Left hindlimb (tissue), 1 donor: Measurements from ENCODE around the gene TAS2R50.
"Not testable (repeated sequence)": the region's sequence is repeated elsewhere in the genome, so short reads cannot be mapped to it uniquely, and the experiment has no call there.

Source experiments
- DNase-seq: peaks from one replicate; pipeline ENCODE4 v3.0.0-alpha.2; 2018

The TAS2R50 gene, protein sequence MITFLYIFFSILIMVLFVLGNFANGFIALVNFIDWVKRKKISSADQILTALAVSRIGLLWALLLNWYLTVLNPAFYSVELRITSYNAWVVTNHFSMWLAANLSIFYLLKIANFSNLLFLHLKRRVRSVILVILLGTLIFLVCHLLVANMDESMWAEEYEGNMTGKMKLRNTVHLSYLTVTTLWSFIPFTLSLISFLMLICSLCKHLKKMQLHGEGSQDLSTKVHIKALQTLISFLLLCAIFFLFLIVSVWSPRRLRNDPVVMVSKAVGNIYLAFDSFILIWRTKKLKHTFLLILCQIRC

DNA sequence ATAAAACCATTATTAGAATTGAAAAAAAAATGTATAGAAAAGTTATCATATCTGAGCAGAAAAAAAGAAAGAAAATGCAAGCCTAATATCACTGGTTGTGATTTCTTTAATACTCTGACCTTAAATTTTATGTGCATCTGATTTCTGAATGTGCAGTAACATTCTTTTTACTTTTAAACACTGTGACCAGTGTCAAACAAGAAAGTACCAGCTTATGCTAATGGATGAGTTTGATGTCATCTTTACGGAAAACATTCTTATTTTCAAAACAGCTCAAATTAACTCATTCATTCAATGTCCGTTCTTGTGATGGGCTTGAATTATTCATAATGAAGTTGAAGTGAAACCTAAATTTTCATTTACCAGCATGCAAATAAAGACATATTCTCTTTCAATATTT is at the start of gene TAS2R50:
TSS of gene TAS2R50 (minus strand) at position 101 of the 400 bp plus-strand sequence. CDS start at position 49, 52 bp downstream.
- DNase-seq: no peak

DNA sequence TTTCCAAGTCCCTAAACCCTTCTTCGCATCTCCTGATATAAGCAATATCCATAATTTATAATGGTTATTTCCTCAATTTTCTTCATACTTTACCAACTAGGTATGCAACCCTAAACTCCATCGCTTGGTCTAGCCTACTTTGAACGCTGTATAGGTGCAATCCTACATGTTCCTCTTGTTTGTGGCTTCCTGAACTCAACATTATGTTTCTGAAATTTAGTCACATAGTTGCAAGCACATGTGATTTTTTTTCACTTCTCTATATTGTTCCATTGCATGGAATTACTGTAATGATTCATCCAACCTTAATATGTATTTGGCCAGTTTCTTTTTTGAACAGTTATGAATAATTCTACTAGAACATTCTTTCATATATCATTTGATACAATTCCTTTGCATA is 47.2 kb upstream of the TAS2R50 start:
- DNase-seq: not testable (repeated sequence)

DNA sequence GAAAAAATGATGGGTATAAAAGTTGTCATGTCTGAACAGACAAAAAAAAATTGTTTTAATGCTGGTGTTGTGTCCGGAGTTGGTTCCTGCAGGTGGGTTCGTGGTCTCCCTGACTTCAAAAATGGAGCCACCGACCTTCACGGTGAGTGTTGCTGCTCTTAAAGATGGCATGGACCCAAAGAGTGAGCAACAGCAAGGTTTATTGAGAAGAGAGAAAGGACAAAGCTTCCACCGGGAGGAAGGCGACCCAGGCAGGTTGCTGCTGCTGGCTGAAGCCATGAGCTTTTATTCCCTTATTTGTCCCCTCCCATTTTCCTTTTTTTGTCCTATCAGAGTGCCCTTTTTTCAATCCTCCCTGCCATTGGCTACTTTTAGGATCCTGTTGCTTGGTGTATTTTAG is 44.6 kb upstream of the TAS2R50 start, which contains the start of gene TAS2R31:
TSS of gene TAS2R31 (minus strand) at position 101 of the 400 bp plus-strand sequence. CDS start at position 29, 72 bp downstream.
- no peak for DNase-seq

DNA sequence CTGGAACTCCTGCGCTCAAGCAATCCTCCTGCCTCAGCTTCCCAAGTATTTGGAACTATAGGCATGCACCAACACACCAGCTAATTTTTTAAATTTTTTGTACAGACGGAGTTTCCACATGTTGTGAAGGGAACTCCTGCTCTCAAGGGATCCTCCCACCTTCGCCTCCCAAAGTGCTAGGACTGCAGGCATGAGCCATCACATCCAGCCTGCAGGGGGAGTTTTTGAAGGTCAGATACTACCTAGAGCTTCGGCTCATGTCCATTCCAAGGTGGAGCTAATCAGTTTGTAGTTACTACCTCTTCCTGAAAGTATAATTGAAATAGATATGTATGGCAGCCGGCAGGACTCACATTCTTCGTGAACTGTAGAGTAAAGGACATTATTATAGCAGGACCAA is 39.4 kb upstream of the TAS2R50 start:
- DNase-seq: no peak

DNA sequence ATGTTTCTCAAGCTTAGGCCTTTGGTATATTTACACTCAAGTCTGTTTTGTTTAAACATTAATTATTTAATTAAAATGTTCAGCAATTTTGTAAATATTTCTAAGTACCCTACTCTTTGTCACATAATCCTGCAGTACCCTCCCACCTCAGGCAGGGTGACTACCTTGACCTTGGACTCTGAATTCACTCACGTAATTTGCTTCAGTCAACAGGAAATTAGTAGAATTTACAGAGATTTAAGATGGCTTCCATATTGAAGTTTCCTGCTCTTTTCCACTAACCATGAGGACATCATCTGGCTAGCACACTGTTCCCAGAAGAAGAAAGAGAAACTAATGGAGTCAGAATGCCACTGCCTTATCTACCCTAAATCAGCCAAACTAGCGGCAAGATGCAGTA is 36.7 kb upstream of the TAS2R50 start:
- no peak for DNase-seq

DNA sequence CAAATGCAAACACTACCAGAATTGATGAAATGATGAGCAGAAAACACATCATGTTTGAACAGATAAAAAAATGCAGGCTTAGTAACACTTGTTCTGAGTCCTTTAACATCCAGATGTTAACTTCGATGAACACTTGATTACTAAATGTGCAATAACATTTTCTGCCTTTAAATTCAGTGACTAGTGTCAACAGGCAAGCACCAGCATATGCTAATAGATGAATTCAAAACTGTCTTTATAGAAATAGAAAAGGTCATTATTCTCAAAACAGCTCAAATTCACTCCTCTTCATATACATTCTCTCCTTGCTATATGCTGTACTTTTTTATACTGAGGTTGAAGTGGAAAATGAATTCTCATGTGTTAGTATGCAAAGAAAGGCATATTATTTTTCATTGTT is 35.8 kb upstream of the TAS2R50 start, which contains the start of gene TAS2R19:
TSS of gene TAS2R19 (minus strand) at position 101 of the 400 bp plus-strand sequence. CDS start at position 52, 49 bp downstream.
- DNase-seq: no peak

DNA sequence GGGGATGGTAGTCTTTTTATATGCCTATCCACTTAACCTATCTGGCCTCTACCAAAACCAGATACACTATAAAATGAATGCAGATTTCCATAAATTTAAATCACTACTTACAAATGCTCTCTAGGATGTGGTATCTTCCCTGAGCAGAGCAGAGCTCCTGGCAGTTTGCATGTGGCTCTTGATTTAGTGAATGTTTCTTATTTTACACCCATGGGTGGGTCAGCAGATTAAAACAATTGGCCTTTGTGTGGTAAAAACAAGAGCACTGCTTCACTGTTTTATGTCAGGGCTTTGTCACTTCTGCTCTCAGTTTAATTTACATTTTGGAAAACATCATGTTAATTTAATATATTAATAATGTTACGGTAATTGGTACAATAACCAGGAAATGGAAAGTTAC is 30.2 kb upstream of the TAS2R50 start:
- no peak for DNase-seq

DNA sequence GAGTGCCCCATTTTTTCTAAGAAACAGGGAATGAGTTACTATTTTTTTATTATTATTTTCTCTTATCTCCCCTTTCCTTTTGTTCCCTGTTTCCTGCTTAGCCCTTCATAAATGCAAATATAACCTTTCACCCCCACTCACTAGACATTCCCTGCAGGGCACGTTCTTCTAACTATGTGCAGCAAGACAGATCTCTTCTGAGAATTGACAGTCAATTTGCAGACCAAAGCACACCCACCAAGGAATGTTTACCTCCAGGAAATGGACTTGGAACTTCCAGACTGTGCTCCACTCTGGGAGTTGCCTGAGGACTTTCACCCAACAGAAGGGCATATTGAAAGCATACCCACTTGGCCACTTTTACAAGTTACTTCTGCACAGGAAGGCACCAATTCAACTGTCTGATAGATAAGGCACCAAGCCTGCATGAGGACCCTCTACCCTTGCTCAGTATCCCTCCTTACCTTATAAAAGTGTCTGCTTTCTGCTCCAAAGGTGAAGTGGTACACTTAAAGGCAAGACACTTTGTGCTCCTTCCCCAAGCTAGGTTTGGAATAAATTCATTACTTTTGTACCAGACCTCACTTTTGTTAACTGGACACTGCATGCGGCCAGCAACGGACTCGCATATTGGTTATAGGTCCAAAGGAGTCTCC is 29.2 kb upstream of the TAS2R50 start:
- no peak for DNase-seq

DNA sequence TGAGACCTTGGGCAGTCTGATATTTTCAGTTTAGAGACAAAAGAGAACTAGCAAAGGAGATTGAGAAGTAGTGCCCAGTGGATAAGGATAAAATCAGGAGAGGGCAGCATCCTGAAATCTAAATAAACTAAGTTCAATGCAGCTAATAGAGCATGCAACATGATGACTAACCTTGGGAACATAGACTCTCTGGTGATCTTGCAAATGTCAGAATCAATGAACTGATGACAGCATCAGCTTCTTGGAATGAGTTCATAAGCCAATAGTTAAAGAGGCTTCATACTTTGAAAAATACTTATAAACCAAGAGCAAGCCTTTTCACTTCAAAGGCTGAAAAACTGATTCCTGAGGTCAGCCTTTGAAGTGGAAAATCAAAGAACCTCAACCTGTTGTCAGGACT is 27.5 kb upstream of the TAS2R50 start:
- no peak for DNase-seq

DNA sequence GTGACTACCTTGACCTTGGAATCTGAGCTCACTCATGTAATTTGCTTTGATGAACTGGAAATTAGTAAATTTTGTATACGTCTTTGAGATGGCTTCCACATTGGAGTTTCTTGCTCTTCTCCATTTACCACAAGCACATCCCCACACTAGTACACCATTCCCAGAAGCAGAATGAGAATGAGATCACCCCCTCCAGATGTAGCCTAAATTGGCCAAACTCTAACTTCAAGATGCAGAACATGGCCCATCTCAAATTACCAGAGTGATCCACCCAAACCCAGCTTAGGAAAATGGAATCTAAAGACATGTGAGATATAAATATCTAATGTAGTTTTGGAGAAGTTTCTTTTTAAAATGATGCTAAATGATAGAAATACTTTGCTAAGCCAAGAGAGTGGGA is 20.9 kb upstream of the TAS2R50 start:
- DNase-seq: no peak

DNA sequence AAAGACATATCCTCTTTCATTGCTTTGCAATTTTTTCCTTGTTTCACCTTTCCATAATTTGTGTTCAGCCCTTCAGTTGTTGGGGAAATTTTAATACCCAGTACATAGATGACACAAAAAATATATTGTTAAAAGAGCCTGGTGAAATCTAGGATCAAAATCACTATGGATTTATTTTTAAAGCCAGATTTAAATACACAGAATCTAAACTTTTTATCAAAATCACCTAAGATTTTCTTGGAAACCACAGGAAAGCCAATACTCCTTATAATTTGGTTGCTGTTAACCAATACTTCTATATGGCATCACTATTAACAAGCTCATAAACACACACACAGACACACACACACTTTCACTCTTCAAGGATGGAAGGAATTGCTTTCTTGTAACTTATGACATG is 11.5 kb upstream of the TAS2R50 start, which contains the start of gene TAS2R20:
TSS of gene TAS2R20 (minus strand) at position 101 of the 400 bp plus-strand sequence. CDS start 429 bp downstream, outside the sequence.
- no peak for DNase-seq

DNA sequence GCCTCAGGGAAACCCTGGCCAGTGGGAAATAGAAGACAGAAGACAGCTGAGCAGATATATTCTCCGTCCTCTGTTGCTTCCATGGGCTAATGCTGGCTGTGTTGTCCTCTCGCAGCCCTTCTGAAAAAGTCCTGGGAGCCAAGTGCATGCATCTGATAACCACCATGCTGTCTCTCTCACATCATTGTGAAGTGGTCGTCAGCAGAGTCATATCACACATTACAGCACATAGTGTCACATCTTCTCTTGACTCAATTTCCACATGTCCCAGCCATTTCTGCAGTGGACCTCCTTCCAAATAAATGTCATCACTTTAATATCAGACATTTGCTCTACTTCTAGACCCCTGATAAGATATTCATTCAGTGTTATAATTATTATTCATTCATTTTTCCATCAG is 7.6 kb upstream of the TAS2R50 start:
- DNase-seq: no peak

DNA sequence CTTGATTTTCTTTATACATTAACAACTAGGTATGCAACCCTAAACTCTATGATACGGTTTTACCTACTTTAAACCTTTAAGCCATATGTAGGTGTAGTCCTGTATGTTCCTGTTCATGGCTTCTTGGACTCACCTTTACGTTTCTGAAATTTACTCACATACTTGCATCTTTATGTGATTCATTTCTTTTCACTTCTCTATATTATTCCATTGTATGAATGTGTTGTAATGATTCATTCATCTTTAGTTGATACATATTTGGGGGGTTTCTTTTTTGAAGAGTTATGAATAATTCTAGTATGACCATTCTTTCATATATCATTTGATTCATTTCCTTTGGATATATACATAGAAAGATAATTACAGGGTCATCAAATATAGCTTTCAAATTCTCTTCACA is 2.4 kb upstream of the TAS2R50 start:
- DNase-seq: no peak

DNA sequence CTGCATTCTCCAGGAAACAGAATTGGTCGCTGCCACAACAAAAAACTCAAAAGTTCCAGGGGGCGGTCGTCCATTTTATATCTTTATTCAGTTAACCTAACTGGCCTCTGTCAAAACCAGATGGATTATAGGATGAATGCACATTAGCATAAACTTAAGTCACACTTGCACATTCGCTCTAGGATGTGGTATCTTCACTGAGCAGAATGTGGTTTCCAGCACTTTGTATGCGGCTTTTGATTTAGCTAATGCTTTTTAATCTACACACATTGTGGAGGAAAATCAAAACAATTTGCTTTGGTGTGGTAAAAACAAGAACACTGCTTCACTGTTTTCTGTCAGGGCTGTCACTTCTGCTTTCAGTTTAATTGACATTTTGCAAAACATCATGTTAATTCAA is 4.5 kb downstream of the TAS2R50 start:
- no peak for DNase-seq

DNA sequence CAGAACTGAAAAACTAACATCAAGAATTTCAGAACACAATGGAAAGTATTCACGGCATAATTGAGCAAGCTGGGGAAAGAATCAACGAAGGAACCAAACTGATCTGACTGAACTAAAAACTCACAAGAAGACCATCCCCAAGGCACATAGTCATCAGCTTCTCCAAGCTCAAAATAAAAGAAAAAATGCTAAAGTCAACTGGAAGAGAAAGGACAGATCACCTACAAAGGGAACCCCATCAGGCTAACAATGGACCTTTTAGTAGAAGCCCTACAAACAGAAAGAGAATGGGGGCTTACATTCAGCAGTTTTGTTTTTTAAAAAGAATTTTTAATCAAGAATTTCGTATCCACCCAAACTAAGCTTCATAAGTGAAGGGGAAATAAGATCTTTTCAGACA is 11.7 kb downstream of the TAS2R50 start:
- DNase-seq: no peak

DNA sequence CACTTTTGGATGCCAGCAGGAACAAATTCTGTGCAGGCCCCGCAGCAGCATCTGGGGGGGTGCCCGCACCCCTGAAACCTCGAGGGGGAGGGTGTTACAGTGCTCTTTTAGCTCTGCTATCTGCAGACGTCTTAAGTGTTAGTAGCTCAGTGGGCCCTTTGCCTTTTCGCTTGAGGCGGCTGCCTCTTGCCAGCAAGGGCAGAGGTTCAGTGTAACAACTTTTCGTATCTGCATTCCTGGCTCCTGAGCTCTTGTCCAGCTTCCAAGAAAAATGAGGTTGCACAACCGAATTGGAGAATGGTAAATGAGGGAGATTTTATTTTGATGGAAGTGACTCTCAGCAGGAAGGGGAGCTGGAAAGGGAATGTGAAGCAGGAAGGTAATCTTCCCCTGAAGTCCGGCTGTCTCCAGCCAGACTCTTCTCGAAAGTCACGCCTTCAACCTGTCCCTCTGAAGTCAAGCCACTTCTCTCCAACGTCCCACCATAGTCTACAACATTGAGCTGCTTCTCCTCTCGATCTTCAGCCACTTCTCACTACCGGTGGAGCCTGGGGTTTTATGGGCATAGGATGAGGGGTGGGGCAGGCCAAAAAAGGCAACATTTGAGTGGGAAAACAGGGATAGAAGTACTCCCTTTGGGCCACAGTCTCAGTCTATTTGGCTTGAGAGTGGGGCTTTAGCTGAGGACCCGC is 17.8 kb downstream of the TAS2R50 start:
- no peak for DNase-seq

DNA sequence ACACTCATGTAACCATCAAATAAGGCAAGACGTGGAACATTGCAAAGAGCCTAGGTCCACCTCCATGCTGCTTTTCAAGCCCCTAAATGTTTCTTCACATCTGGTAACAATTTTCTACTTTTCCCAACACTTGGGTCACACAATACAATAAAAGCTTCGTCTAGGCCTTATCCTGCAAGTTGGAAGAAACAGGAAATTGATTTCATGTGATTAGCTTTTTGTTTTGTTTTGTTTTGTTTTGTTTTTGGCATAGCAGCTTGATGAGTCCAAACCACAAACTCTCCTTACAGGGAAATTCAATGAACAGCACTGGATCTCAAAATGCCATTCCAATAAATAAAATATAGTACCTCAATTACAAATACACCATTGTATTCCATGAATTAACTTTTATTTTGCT is 19.3 kb downstream of the TAS2R50 start:
- no peak for DNase-seq

DNA sequence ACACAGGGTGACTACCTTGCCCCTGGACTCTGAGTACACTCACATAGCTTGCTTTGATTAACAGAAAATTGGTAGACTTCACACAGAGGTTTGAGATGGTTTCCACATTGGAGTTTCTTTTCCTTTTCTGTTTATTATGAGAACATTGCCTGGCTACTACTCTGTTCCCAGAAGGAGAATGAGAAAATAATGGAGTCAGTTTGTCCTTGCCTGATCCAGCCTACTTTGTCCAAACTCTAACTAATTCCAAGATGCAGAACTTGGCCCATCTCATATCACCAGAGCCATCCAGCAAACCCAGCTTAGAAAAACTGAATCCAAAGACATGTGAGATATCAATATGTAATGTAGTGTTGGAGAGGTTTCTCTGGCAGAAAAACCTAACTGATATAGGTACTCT is 20.4 kb downstream of the TAS2R50 start:
- no peak for DNase-seq

DNA sequence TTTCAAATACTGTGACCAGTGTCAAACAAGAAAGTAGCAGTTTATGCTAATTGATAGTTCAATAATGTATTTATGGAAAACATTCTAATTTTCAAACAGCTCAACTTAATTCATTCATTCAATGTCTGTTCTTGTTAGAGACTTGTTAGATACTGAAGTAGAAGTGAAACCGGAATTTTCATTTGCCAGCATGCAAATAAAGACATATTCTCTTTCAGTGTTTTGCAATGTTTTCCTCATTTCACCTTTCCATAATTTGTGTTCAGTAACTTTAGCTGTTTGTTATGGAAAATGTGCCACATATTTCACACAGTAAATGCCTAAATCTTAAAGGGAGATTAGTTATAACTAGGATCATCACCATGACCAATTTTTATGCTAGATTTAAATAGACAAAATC is 21.2 kb downstream of the TAS2R50 start:
- no peak for DNase-seq

DNA sequence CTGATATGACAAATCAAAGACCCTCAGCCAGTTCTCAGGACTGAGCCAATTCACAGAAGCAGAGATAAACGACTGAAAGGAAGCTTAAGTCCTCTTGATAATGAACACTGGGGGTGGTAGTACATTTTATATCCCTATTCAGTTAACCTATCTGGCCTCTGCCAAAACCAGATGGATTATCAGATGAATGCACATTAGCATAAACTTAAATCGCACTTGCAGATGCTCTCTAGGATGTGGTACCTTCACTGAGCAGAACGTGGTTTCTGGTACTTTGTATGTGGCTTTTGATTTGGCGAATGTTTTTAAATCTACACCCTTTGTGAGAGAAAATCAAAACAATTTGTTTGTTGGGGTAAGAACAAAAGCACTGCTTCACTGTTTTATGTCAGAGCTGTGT is 26.5 kb downstream of the TAS2R50 start:
- no peak for DNase-seq

DNA sequence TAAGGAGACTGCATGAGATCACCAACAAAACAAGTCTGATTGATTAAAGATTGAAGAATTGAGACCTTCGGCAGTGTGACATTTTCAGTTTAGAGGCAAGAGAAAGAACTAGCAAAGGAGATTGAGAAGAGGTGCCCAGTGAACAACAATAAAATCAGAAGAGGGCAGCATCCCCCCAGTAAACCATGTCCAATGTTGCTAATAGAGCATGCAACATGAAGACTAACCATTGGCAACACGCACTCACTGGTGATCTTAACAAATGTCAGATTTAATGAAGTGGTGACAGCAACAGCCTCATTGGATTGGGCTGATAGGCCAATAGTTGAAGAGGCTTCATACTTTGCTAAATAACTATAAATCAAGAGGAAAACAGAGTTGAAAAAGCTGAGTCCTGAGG is 26.9 kb downstream of the TAS2R50 start:
- no peak for DNase-seq

DNA sequence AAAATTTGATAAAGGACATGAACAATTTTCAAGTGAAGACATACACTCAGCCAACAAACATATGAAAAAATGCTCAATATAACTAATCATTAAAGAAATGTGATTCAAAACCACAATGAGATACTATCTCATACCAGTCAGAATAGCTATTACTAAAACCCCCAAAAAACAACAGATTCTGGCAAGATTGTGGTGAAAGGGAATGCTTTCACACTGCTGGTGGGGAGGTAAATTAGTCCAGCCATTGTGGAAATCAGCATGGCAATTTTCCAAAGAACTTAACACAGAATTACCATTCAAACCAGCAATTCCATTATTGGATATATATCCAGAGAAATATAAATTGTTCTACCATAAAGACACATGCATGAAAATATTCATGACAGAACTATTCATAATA is 29.0 kb downstream of the TAS2R50 start:
- DNase-seq: no peak

DNA sequence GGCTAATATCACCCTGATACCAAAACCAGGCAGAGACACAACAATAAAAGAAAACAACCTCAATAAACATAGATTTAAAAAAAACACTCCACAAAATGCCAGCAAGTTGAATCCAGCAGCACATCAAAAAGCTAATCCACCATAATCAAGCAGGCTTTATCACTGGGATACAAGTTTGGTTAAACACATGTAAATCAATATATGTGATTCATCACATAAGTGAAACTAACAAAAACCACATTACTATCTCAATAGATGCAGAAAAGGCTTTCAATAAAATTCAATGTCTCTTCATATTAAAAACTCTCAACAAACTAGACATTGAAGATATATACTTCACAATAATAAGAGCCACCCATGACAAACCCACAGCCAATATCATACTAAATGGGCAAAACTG is 30.6 kb downstream of the TAS2R50 start:
- no peak for DNase-seq

DNA sequence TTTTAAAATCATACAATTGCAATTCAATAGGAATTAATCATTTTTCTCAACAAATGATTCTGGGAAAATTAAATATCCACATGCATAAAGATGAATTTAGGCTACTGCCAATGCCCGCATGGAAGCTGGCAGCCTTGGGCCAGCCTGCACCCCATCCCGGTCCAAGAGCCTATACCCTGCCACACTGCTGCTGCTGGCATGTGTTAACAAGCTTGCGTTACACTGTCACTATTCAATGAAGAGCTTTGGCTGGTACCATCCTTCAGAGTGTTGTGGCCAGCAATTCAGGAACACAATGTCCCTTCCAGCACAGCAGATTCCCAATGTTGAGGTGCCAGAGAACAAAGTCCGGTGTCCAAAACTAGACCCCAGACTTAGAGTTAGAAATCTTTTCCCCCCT is 34.1 kb downstream of the TAS2R50 start:
- no peak for DNase-seq
